HUDEP-2 (cell line): ENCODE data around the gene S100A5.

Experiments used
- DNase-seq, 76 experiments: peaks; one replicate each; lab custom pipeline; 2025; ENCODE audit not compliant: unreplicated experiment in 76 of 76; lab: John Stamatoyannopoulos, UW

The S100A5 gene

GRCh38 chr1:153513666-153514065 is 27.1 kb downstream of the S100A5 start:
- no peak for DNase-seq

GRCh38 chr1:153513023-153513422 is 27.7 kb downstream of the S100A5 start:
- DNase-seq: peak in 1 of 76 experiments; percentile 0

- DNase-seq: peak in 70 of 76 experiments; percentile 29 to 88 (median 70)
These were observed 29.7 kb downstream of the S100A5 start for GRCh38 chr1:153510984-153511410.

GRCh38 chr1:153509729-153510354 is 30.9 kb downstream of the S100A5 start:
- DNase-seq: peak in 68 of 76 experiments; percentile 17 to 84 (median 64)

GRCh38 chr1:153509036-153509435 is 31.7 kb downstream of the S100A5 start:
- no peak for DNase-seq

- no peak for DNase-seq
These were observed 32.7 kb downstream of the S100A5 start for GRCh38 chr1:153507926-153508583.

GRCh38 chr1:153506831-153507413 is 33.8 kb downstream of the S100A5 start:
- DNase-seq: peak in 1 of 76 experiments; percentile 10

- no peak for DNase-seq
These were observed 34.3 kb downstream of the S100A5 start for GRCh38 chr1:153506386-153506785.

- no peak for DNase-seq
These were observed 35.2 kb downstream of the S100A5 start for GRCh38 chr1:153505576-153505975.

- no peak for DNase-seq
These were observed 37.0 kb downstream of the S100A5 start for GRCh38 chr1:153503766-153504165.

- no peak for DNase-seq
These were observed 42.0 kb downstream of the S100A5 start for GRCh38 chr1:153498746-153499145.

GRCh38 chr1:153495536-153495935 is 45.2 kb downstream of the S100A5 start:
- DNase-seq: no peak

- peak in 56 of 76 experiments; percentile 5 to 72 (median 40) for DNase-seq
These were observed 45.7 kb downstream of the S100A5 start for GRCh38 chr1:153494976-153495535.

GRCh38 chr1:153493343-153493960 is 47.3 kb downstream of the S100A5 start:
- DNase-seq: no peak

GRCh38 chr1:153490272-153491051 is 50.3 kb downstream of the S100A5 start:
- DNase-seq: peak in 1 of 76 experiments; percentile 0

- DNase-seq: peak in 56 of 76 experiments; percentile 7 to 80 (median 36)
These were observed 52.0 kb downstream of the S100A5 start for GRCh38 chr1:153488731-153489130.

- no peak for DNase-seq
These were observed 53.0 kb downstream of the S100A5 start for GRCh38 chr1:153487707-153488106.
